ENCODE measurements around the gene GRIA4.
"Not testable (repeated sequence)": the region's sequence is repeated elsewhere in the genome, so short reads cannot be mapped to it uniquely, and the experiment has no call there.

The GRIA4 gene

DNA sequence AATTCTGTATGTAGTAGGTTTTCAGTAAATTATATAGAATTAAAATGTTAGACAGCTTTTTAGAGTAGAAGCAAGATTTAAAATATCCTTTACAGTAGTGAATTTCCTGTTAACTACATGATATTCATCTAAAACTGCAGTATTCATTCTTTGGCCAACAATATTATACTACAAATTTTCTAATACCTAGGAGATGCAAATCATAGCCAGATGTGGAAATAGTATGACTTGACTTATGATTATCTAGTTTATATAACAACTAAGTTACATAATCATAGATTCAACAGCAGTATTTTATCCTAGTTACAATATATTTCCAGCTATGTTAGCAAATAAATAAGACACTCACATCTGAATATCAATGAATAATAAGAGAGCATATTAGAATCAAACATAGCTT lies 249.0 kb downstream of the GRIA4 start:
- DNase-seq (ENCODE audit: low read depth in 2 of 2), result no peak

DNA sequence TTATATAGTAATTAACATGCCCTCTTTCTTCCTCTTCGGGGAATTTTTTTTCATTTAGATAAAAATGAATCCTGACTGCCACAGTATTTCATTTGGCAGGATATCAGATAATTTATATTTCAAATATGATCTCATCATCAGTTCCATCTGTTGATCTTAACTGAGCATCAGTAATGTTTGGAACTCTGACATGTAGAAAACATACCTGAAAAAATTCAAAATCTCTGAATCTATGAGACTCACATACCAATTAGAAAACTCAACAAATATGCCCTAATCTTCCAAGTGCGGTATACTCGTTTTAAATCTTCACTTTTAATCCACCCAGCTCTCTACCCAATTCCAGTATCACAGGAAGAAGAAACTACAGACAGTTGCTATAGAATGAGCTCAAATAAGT lies 250.2 kb downstream of the GRIA4 start:
- no peak for DNase-seq (ENCODE audit: low read depth in 2 of 2)

DNA sequence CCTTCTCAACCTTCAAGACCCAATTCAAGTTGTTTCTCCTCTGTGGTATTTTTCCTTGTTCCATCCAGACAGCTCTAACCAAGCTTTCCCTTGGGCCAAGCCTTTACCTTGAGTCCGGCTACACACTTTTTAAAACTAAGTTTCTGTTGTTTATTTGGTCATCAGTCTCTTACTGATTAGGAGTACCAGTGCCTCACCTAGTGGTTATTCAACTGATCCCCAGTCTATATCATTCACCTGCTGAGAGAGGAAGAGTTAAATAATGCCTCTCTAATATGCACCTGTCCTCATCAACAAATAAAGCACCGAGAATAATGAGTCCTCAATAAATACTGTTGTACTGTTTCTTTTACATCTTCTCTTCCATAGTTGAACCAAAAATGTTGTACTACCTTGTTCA lies 251.4 kb downstream of the GRIA4 start:
- no peak for DNase-seq (ENCODE audit: low read depth in 2 of 2)

DNA sequence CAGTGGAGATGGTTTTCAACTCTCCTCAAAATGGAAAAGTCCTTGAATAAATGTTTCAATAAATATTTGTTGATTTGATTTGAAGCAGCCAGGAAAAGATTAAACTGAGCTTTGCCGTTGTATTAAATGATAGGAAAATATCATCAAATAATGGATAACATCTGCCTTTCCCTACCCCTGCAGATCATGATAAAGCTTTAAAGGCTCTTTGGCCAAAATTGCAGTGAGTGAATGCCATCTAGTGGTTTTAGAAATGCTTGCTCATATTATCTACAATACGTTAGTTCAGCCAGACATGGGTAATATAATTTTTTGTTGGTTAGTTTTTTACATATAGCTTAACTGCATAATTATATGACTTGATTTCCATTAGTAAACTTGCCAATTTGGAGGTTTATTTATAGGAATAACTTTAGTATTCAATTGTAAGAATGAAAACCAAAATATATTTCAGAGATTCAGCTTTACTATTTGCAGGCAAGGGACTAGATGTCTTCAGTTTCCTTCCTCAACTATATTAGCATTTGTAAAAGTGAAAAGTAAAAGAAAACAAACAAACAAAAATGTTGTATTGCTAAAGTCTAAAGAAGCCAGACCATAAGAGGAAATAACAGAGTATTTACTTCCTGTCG lies 253.0 kb downstream of the GRIA4 start:
- no peak for DNase-seq (ENCODE audit: low read depth in 2 of 2)

DNA sequence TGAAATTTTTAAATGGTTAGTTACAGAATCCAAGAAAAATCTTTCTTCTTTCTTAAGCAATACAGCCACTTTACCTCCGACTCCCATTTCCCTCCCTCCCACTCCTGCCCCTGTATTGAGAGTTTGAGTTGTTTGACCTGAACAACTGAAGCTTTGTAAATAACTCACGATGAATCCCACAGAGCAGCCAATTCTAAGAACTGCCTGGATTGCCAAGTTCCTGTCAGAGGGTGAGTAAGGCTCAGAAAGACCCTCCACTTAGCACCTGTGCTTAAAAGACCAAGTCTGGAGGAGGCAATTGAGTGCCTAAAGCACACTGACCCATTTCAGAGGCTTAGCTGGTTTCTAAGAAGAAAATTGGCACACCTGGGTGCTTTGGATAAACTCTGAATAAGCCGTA lies 253.7 kb downstream of the GRIA4 start:
- no peak for DNase-seq (ENCODE audit: low read depth in 2 of 2)

DNA sequence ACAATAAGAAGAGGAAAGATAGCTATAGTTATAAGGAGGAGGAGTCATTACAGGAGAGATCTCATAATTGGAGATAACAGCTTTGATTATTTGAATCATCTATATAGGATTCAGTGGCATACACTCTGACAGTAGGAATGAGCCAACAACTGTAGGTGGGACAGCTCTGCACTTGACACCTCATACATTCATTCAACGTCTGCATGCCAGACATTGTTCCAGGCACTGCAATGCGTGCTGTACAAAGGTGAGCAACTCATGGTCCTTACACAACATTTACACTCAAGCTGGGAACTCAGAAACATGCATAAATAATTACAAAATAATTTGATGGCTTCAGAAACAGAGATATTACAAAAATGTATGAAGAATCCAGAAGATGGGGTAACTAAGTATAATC lies 257.9 kb downstream of the GRIA4 start:
- no peak for DNase-seq (ENCODE audit: low read depth in 2 of 2)

DNA sequence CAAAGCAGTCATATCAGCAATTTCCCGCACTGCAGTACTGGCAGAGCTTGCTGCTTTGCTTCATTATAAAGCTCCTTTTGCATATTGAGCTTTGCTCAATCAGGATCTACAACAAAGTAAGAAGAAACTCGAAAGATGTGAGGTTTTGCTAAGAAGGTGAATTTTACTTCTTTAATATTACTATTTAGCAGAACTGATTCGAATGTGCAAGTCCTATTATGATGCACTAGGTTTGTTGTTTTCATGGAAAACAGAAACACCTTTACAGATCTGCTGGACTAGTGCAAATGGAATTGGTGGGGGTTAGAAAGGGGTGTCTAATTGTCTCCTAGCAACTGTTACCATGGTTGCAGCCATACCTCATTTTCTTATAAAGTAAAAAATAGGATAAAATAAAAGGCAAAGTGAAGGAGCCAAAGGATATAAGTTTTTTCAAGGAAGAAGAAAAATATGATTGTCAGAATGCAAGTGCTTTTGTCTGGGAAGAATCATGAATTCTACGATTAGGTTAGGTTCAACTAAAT lies 259.0 kb downstream of the GRIA4 start:
- DNase-seq (ENCODE audit: low read depth in 2 of 2), result no peak

DNA sequence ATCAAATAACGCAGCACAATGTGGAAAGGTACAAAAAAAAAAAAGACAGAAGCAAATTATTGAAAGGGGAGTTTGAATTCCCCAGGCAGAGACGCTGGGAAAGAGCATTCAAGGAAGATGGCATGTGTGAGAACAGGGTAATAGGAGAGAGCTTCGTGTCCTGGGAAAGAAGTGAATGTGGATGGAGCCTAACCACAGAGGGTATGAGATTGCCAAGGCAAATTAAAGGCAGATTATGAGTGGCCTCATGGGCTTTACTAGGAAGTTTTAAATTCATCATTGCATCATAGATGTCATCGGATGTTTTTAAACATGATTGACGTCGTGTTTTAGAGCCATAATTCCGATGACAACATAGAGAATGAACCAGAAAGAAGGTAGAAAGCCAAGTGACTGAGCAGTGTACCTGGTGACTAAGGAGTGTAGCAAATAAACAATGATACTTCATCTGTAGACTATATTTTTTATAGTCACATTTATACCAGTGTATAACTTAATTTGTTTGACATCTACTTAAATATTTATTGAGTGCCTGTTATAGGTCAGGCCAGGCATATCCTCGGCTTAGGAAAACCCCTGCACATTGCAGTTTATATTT lies 260.7 kb downstream of the GRIA4 start:
- no peak for DNase-seq (ENCODE audit: low read depth in 2 of 2)

DNA sequence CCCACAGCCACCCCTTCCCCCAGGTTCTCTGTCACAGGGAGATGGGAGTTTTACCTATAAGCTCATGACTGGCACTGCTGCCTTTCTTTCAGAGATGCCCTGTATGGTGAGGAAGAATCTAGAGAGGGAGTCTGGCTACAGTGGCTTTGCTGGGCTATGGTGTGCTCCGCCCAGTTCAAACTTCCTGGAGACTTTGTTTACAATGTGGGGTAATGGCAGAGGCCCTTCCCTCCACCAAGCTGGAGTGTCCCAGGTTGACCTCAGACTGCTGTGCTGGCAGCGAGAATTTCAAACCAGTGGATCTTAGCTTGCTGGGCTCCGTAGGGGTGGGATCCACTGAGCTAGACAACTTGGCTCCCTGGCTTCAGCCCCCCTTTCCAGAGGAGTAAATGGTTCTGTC lies 268.6 kb downstream of the GRIA4 start:
- DNase-seq (ENCODE audit: low read depth in 2 of 2), result no peak

DNA sequence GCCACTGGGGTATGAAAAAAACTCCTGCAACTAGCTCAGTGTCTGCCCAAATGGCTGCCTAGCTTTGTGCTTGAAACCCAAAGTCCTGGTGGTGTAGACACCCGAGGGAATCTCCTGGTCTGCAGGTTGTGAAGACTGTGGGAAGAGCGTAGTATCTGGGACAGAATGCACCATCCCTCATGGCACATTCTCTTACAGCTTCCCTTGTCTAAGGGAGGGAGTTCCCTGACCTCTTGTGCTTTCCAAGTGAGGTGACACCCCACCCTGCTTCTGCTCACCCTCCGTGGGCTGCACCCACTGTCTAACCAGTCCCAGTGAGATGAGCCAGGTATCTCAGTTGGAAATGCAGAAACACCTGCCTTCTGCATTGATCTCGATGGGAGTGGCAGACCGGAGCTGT lies 269.1 kb downstream of the GRIA4 start:
- DNase-seq (ENCODE audit: low read depth in 2 of 2), result not testable (repeated sequence)

DNA sequence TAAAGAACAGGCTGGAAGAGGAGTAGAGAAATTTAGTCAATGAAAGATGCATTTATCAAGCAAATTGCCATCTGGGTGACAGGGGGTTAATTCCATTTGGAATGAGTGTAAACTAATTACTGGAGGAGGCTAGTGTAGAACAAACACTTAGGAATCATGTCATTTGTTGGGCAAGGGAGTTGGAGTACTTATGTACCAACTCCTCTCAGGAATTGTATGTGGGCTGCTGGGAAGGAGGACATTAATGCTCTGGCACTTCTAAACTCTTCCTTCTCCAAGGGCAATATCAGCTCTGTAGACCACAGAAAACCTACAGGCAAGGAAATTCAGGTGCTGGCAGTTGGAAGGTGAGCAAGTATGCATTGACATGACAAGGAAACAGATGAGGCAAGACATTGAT lies 271.2 kb downstream of the GRIA4 start:
- no peak for DNase-seq (ENCODE audit: low read depth in 2 of 2)

DNA sequence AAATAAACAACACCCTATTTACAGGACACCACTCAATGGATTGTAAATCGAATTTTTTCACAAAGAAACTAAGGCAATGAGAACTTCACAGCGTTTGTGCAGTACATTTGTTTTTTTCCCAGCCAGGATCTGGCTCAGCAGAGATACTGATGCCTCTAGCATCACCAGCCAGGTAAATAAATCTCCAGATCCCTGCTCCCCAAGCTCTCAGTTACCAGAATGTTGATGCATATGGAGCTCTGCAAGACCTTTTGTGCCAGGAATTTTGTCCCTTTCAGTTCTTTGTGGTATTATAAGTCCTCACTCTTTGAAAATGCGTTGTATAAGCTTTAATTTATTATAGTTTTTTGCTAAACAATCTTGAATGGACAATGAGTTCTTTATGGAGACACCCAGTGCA lies 274.6 kb downstream of the GRIA4 start:
- no peak for DNase-seq (ENCODE audit: low read depth in 2 of 2)

DNA sequence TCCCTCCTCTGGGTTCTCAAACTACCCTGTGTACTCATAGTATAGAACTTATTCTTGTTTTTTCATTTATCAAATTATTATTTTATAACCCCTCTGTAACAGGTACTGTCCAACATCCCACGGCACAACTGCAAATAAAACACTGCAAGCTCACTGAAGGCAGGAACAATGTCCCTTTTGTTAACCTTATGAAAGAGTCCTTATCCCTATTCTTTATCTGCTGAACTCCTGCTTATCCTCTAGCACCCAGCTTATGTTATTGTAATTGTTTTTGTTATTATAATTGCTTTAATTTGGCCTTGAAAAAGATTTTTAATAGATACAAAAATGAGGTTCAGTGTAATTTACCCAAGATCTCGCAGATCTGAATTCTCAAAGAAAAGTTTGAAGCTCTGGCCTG lies 281.8 kb downstream of the GRIA4 start:
- DNase-seq (ENCODE audit: low read depth in 2 of 2), result no peak

DNA sequence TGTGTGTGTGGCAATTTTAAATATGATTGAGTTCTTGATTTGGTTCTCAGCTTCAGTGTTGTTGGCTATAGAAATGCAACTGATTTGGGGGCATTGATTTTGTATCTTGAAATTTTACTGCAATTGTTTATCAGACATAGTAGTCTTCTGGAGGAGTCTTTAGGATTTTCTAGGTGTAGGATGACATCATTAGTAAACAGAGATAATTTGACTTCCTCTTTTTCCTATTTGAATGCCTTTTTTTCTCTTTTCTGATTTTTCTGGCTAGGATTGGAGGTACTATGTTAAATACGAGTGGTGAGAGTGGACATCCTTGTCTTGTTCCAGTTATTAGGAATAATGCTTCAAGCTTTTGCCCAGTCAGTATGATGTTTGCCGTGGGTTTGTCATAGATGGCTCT lies 287.3 kb downstream of the GRIA4 start:
- no peak for DNase-seq (ENCODE audit: low read depth in 2 of 2)

DNA sequence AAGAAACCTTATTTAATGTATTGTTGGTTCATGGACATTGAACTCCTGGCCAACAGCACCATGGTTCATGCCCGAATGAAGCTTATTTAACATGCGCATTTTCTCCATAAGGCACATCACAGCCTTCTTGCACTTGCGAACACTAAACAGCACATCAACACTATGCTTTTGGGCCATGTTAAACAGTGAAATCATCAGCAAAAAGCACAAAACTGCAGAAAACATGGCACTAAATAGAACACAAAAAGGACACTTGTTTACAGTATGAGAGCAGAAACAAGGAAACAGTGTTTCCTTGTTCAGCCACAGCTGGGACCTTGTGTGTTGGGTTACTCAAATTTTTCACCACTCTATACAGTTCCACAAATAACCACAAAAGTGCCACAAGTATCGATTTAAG lies 289.9 kb downstream of the GRIA4 start:
- no peak for DNase-seq (ENCODE audit: low read depth in 2 of 2)

DNA sequence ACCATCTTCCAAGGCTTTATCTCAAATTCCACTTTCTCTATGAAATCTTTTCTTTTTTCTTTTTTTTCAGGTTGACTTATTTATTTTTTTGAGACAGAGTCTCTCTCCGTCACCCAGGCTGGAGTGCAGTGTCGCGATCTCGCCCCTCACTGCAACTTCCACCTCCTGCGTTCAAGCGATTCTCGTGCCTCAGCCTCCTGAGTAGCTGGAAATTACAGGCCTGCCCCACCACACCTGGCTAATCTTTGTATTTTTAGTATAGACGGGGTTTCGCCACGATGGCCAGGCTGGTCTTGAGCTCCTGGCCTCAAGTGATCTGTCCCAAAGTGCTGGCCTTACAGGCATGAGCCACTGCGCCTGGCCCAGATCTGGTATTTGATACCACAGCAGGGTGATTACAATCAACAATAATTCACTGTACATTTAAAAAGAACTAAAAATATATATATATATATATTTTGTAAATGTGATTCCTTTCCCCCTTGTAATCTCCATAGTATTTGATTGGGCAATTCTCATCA lies 290.7 kb downstream of the GRIA4 start:
- no peak for DNase-seq (ENCODE audit: low read depth in 2 of 2)

DNA sequence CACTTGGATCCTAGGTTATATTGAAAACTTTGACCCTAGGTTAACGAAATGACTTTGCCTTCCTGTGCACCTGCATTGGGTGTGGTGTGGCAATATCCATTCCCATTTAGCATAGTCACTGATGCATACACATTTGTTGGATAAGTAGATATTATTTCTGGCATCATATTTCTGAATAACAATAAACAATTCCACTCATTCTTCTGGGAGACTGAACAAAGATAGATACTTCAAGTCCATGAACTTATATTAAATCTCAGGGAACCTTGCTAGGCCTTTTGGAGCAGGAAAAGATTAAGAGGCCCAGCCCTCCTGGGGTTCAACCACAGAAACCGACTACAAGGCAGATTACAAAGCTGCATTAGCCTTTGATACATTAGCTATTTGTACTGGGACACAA lies 293.2 kb downstream of the GRIA4 start:
- no peak for DNase-seq (ENCODE audit: low read depth in 2 of 2)

DNA sequence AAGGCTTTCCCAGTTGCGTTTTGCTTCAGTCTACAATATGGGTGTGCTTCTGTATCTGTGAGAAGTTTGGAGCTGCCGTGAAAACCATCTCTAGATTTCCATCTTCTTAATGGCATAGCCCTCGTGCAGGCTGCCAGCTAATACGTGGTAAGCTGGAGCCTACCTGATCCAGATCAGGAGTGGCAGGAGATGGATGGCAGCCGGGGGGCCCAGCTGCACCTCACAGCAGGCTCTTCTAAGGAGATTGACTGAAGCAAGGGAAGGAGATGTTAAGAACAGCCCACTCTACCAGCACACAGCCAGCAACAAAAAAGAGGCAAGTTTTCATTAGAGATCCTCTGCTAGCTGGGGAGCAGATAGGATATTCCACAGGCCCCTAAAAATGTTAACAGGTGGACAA lies 296.6 kb downstream of the GRIA4 start:
- DNase-seq (ENCODE audit: low read depth in 2 of 2), result no peak

DNA sequence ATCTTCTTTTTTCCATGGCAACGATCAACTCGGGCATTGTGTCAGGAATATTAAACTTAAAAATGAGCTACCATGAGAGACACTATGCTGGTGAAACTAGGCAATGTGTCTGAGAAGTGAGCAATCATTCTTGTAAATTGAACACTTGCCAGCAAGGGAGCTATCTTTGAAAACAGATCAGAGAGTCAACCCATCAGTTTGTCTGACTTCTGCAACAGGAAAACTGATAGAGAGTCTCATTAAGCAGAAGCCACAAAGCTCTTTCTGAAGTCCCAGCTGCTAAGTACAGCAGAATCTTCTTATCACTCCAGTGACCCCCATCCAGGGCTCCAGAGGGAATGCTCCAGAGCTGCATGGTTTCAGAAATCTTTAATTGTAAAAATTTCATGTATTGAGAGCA lies 297.4 kb downstream of the GRIA4 start:
- no peak for DNase-seq (ENCODE audit: low read depth in 2 of 2)

DNA sequence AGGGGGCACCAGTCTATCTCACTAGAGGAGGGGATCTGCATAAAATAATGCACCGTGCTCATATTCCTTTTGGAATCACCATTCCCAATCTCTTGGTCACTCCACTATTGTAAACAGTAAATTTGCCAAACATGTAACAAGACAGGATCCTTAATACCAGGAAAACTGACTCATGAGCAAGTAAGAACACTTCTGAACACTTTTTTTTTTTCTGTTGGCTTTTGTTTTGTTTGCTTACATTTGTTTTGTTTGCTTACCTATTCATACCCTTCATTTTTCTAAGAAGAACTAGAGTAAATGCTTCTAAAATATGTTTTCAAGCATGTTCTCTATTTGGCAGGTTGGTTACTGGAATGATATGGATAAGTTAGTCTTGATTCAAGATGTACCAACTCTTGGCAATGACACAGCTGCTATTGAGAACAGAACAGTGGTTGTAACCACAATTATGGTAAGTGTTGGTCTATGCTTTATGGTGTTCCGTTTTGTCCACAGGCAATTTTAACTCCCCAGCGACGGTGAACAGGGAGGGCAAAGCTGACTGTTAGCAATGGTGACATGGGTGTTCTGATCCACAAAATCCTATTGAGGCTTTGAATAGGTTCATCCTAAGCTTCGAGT lies 300.3 kb downstream of the GRIA4 start:
- DNase-seq (ENCODE audit: low read depth in 2 of 2), result no peak

DNA sequence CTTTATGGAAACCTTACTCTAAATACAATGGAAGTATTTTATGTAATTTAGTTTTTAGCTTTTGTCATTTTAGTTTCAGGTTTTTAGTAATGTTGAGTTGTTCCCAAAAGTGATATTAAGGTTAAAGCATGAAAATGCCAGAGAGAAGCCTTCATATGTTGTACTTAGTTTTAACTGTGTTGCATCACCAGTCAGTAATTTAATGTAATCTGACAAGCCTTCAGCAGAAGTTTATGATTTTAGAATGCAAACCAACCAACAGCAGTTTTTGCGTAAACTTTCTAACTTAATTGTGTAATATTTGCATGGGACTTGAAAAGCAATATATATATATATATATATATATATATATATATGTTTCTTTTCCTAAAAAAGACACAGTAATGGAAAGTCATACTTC lies 301.6 kb downstream of the GRIA4 start:
- no peak for DNase-seq (ENCODE audit: low read depth in 2 of 2)

DNA sequence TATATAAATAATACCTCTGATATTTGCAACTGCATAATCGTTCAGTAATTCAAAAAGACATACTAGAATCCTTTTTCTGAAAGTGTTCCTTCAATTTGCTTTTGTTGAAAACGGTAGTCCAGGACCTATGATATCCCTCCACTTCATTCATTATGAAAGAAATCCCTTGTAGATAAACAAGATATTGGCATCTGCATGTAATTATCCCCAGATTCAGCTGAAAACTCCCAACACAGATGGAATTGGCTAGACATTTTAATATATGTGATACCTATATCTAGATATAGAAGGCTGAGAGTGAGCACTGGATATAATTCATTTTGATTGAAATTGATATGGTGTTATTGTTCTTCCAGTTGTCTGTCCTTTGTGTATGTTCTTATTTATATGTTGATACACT lies 302.8 kb downstream of the GRIA4 start:
- DNase-seq (ENCODE audit: low read depth in 2 of 2), result no peak

DNA sequence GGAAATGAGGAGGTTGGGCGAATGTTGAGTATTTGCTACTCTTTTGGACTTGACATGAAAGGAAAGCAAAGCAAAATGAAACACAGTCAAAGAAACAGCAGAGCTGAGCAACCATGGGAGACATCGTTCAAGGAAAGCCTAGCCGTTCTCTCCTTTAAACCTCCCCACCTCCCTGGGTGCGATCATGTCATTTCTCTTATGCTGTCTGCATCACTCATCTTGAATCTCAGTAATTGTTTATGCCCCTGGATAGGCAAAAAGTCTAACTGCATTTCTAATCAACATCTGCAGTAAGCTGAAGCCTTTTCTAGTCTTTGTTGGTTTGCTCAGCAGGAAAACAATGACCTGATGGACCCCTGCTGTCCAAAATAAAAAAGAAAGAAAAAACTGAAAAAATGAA lies 305.1 kb downstream of the GRIA4 start:
- no peak for DNase-seq (ENCODE audit: low read depth in 2 of 2)

All from stimulated activated CD4-positive, alpha-beta T cell treated with anti-CD3 and anti-CD28 coated beads, Interleukin-4, amount 100 ng/mL, for 48 hours (primary cell).